Colonic mucosa (tissue), 4 donors: ENCODE measurements around the gene AP1S3. TPM values are rescaled to one million over a fixed set of nuclear protein-coding genes. Genes with fewer than 3 reads are reported as not detected.

Experiments used
- DNase-seq: peaks from one replicate; pipeline ENCODE4 v3.0.0-alpha.2; 2020
- H3K27ac ChIP-seq: fragments of 200-600 bp; one replicate; pipeline ENCODE4 v1.8.0; 2021
- H3K27me3 ChIP-seq: fragments of 200-600 bp; one replicate; pipeline ENCODE4 v1.8.0; 2021
- H3K36me3 ChIP-seq: fragments of 200-600 bp; one replicate; pipeline ENCODE4 v1.8.0; 2021
- H3K4me1 ChIP-seq: fragments of 200-600 bp; one replicate; pipeline ENCODE4 v1.8.0; 2021; ENCODE audit warnings: mild to moderate bottlenecking
- H3K4me3 ChIP-seq: fragments of 200-600 bp; one replicate; pipeline ENCODE4 v1.8.0; 2021
- H3K9ac ChIP-seq, 2 donors: one replicate each; pipeline ENCODE4 v1.7.0; 2013; ENCODE audit warnings: control low read depth in 2 of 2, low read depth in 2 of 2, low read length in 2 of 2
- H3K9me3 ChIP-seq: fragments of 200-600 bp; one replicate; pipeline ENCODE4 v1.8.0; 2021
- intact Hi-C: fragments of 100-400 bp; cut with DNase I; formaldehyde crosslinking; loops from one replicate; pipeline ENCODE4 v1.14.1; 2022
- total RNA-seq, 2 donors: library from RNA; stranded (reverse); fragmentation: NEBNext Ultra II Directional in 1 of 2; extraction: Animal tissue kit (Norgen Biotek cat#: 25700) in 1 of 2; gene quantifications; one replicate each; pipeline ENCODE4 v1.2.1, GENCODE V29; 2021
- TF ChIP-seq, protein P1 (sequence below): fragments of 200-600 bp; IDR thresholded peaks from one replicate; pipeline ENCODE4 v1.8.0; 2022; ENCODE audit warnings: antibody characterized with exemption, mild to moderate bottlenecking
- donor health status: healthy.
- donor health status: DM: no; HTN: no; CAD: no.
- donor health status: DM: no; HTN: no; CAD: no.

The AP1S3 gene
- total RNA-seq, 2 donors from 2014 or later = 8.8 to 12.0 TPM

DNA sequence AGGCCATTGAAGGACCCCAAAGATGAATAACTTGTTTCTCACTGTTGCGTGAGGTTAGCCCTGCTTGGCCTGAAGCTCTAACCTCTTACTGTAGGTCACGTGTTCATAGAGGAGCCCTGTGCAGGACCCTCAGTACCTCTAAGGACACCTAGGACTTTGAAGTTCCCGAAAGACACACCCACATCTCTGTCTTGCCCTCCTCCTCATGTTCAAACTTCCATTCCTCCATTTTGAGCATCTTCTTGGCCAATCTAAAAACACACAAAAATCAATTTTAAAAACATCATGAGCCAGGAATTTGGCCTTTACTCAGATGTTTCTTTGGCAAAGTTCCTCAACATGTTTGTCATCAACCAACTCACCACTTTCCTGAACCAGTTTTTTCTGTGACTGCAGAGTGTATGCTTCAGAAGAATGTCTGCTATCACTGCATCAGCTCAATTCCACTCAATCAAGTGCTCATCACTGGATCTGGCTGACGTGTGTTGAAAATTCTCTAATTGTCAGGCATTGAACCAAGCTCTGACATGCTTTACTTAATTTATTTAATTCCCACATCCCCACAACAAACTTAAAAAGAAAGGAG, 101.6 kb downstream of the AP1S3 start:
- Histone ChIP-seq H3K4me3 (no peak overlapping the region), H3K27ac (no peak overlapping the region), H3K9me3 (no peaks in the 10 kb centered on the region), H3K4me1 (no peaks in the 10 kb centered on the region), H3K27me3 (no peaks in the 10 kb centered on the region), H3K36me3 (no peaks in the 10 kb centered on the region), H3K9ac (no peak overlapping the region)
- DNase-seq = no peak
- TF ChIP-seq, protein P1, sequence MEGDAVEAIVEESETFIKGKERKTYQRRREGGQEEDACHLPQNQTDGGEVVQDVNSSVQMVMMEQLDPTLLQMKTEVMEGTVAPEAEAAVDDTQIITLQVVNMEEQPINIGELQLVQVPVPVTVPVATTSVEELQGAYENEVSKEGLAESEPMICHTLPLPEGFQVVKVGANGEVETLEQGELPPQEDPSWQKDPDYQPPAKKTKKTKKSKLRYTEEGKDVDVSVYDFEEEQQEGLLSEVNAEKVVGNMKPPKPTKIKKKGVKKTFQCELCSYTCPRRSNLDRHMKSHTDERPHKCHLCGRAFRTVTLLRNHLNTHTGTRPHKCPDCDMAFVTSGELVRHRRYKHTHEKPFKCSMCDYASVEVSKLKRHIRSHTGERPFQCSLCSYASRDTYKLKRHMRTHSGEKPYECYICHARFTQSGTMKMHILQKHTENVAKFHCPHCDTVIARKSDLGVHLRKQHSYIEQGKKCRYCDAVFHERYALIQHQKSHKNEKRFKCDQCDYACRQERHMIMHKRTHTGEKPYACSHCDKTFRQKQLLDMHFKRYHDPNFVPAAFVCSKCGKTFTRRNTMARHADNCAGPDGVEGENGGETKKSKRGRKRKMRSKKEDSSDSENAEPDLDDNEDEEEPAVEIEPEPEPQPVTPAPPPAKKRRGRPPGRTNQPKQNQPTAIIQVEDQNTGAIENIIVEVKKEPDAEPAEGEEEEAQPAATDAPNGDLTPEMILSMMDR = no peak
- intact Hi-C loops = no loop called here

DNA sequence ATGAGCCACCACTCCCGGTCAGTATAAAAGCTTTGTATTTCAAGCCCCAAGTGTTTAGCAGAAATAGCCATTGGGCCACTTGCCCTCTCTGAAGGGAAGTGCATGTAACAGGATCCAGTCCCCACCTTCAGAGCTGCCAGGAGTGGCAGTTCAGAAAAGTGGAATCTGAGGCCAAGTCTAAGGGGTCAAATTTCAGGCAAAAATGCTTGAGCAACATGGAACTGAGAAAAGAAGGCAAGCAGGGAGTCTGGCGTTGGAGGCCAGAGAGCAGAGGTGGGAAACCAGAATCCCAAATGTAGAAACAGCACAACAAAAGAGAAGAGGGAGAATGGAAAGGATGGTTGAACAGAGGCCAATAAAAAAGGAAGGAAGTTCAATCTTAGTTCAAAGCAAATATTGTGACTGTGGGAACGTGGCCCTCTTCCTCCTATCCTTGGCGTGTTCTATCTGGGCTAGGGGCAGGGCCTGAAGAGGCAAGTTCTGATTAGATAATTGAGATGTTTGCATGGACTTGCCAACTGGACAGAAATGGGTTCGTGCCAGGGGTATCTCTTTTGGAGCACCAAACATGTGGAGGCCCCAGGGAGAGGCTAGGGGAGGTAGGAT, 102.2 kb downstream of the AP1S3 start:
- Histone ChIP-seq H3K4me1 (no peaks in the 10 kb centered on the region), H3K27me3 (no peaks in the 10 kb centered on the region), H3K27ac (no peak overlapping the region), H3K4me3 (no peak overlapping the region), H3K9me3 (no peaks in the 10 kb centered on the region), H3K9ac (no peak overlapping the region), H3K36me3 (no peaks in the 10 kb centered on the region)
- TF ChIP-seq, protein P1 = no peak
- no peak for DNase-seq
- intact Hi-C loops = no loop called here

DNA sequence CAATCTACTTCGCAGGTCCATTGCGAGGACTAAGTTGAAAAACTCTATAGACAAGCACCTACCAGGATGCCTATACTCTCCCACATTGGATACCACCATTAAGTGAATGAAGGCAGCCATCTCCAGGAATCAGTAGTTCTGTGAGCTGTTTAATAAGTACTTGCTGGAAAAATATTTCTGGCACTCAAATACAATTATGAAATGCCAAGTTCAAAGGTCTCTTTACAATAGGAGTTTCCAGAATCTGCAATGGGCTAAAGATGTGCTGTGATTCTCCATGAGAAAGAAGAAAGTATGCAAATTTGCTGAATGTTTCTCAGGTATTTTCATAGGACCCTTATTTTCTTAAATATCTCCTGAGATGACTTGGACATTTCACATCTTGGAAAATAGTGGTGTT, 103.0 kb downstream of the AP1S3 start:
- Histone ChIP-seq H3K4me3 (no peak overlapping the region), H3K36me3 (no peaks in the 10 kb centered on the region), H3K9ac (no peak overlapping the region), H3K4me1 (no peaks in the 10 kb centered on the region), H3K9me3 (no peaks in the 10 kb centered on the region), H3K27me3 (no peaks in the 10 kb centered on the region), H3K27ac (no peak overlapping the region)
- TF ChIP-seq, protein P1 = no peak
- intact Hi-C loops = no loop called here
- DNase-seq = no peak

DNA sequence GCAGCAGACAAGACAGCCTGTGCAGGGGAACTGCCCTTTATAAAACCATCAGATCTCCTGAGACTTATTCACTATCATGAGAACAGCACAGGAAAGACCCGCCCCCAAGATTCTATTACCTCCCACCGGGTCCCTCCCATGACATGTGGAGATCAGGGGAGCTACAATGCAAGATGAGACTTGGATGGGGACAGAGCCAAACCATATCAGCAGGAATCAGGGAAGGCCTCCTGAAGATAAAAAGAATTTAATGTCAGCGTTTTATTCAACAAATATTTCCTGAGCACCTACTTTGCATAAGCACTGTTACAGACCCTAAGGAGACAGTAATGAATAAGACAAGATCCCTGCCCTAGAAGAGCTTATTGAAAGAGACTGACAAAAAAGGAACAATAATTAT, 105.0 kb downstream of the AP1S3 start:
- Histone ChIP-seq H3K27ac (no peak overlapping the region), H3K9me3 (no peaks in the 10 kb centered on the region), H3K4me1 (no peaks in the 10 kb centered on the region), H3K36me3 (no peaks in the 10 kb centered on the region), H3K27me3 (no peaks in the 10 kb centered on the region), H3K4me3 (no peak overlapping the region), H3K9ac (no peak overlapping the region)
- intact Hi-C loops = no loop called here
- no peak for DNase-seq
- TF ChIP-seq, protein P1 = no peak

DNA sequence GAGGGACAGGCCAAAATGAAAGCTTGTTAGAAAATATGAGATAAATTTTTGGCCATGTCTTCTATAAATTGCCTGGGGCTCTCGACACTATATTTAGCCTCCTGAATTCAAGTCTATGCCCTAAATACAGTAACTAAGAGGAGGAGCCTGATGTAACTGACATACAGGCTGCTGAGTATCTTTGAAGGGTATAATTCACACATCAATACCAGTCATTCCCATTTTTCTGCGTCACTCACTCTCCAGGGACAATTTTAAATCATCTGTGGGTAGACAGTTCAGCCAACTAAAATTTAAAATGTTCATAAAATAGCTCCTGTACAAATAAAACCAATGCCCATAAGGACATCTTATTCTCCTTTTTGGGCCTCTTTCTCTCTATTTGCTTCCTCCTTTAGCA, 105.9 kb downstream of the AP1S3 start:
- Histone ChIP-seq H3K27ac (no peak overlapping the region), H3K4me3 (no peak overlapping the region), H3K4me1 (no peaks in the 10 kb centered on the region), H3K27me3 (no peaks in the 10 kb centered on the region), H3K9me3 (no peaks in the 10 kb centered on the region), H3K9ac (no peak overlapping the region), H3K36me3 (no peaks in the 10 kb centered on the region)
- TF ChIP-seq, protein P1 = no peak
- DNase-seq = no peak
- intact Hi-C loops = no loop called here
